Stomach (tissue), 9 donors: ENCODE data around the gene BICD1. TPM values are rescaled to one million over a fixed set of nuclear protein-coding genes. Genes with fewer than 3 reads are reported as not detected.
A peak's percentile ranks its signal among the peaks of the same experiment; 100 is the strongest.

Source experiments
- DNase-seq, 2 donors: peaks; one replicate each; pipeline versions ENCODE4 v3.0.0 to v3.0.0-alpha.2; 2013 to 2019
- H3K27ac ChIP-seq, 5 donors: fragments of 200-600 bp in 4 of 5; sonication (generic) in 4 of 5; one replicate each; pipeline ENCODE4 v1.5.1; 2013 to 2019; ENCODE audit warnings: mild to moderate bottlenecking in 1 of 5, moderate library complexity in 1 of 5
- H3K27me3 ChIP-seq, 3 donors: fragments of 200-600 bp; sonication (generic); one replicate each; pipeline ENCODE4 v1.5.1; 2017 to 2019; ENCODE audit warnings: mixed run types in 1 of 3
- H3K36me3 ChIP-seq, 4 donors: fragments of 200-600 bp; sonication (generic); 1 replicate in 3 of 4; 2 replicates in 1 of 4; pipeline ENCODE4 v1.5.1; 2016 to 2019
- H3K4me1 ChIP-seq, 4 donors: fragments of 200-600 bp; sonication (generic); one replicate each; pipeline ENCODE4 v1.5.1; 2016 to 2019
- H3K4me3 ChIP-seq, 4 donors: fragments of 200-600 bp; sonication (generic) in 3 of 4; one replicate each; pipeline ENCODE4 v1.5.1; 2016 to 2019; ENCODE audit warnings: mild to moderate bottlenecking in 1 of 4
- H3K9me3 ChIP-seq, 4 donors: fragments of 200-600 bp; sonication (generic); one replicate each; pipeline ENCODE4 v1.5.1; 2016 to 2019
- EP300 ChIP-seq: sonication (generic); formaldehyde crosslinking; IDR thresholded peaks from one replicate; pipeline ENCODE4 v1.6.1; 2017; ENCODE audit warnings: antibody characterized with exemption
- POLR2A ChIP-seq, 4 donors: fragments of 450-650 bp; IDR thresholded peaks; one replicate each; pipeline ENCODE4 v1.6.1; 2016; ENCODE audit warnings: antibody characterized with exemption in 4 of 4, control low read depth in 2 of 4, mild to moderate bottlenecking in 1 of 4, moderate library complexity in 1 of 4
- POLR2AphosphoS5 ChIP-seq, 3 donors: sonication (generic); formaldehyde crosslinking; IDR thresholded peaks; one replicate each; pipeline ENCODE4 v1.6.1; 2016; ENCODE audit warnings: antibody characterized with exemption in 3 of 3
- WGBS, 5 donors: extraction: QIAGEN DNeasy Blood & Tissue Kit in 3 of 5; methylation state at CpG; one replicate each; pipeline versions ENCODE4 v1.1.5 to v1.1.7; 2013 to 2018; 5-methylcytosine and 5-hydroxymethylcytosine counted together
- intact Hi-C: fragments of 100-400 bp; cut with DNase I; formaldehyde crosslinking; loops from one replicate; pipeline ENCODE4 v1.15.1; 2023; ENCODE audit warnings: low total_unique reads
- polyA plus RNA-seq, 3 donors: library from polyadenylated mRNA; stranded (reverse); fragments of 200-250 nt; gene quantifications; one replicate each; pipeline ENCODE4 v1.2.3, GENCODE V29; 2013
- total RNA-seq, 5 donors: library from RNA; depleted of rRNA; stranded (reverse); fragments of >200 nt; gene quantifications; one replicate each; pipeline versions ENCODE4 v1.1.0 to v1.2.3, GENCODE V29; 2014 to 2016
- TF ChIP-seq, protein P1 (sequence below), 7 experiments: fragments of 450-650 bp in 4 of 7; fragments of 200-600 bp in 3 of 7; sonication (generic) in 3 of 7; IDR thresholded peaks; one replicate each; pipeline ENCODE4 v1.5.1; 2016 to 2019; ENCODE audit warnings: antibody characterized with exemption in 7 of 7, control low read depth in 2 of 7, mild to moderate bottlenecking in 1 of 7
- donor health status: healthy with polysubstance abuse.
- donor health status: Bipolar disorder and iron deficiency.
- donor health status: healthy.

The BICD1 gene
- total and polyA plus RNA-seq, 8 donors = 1.6 to 17.3 (median 2.1) TPM

DNA sequence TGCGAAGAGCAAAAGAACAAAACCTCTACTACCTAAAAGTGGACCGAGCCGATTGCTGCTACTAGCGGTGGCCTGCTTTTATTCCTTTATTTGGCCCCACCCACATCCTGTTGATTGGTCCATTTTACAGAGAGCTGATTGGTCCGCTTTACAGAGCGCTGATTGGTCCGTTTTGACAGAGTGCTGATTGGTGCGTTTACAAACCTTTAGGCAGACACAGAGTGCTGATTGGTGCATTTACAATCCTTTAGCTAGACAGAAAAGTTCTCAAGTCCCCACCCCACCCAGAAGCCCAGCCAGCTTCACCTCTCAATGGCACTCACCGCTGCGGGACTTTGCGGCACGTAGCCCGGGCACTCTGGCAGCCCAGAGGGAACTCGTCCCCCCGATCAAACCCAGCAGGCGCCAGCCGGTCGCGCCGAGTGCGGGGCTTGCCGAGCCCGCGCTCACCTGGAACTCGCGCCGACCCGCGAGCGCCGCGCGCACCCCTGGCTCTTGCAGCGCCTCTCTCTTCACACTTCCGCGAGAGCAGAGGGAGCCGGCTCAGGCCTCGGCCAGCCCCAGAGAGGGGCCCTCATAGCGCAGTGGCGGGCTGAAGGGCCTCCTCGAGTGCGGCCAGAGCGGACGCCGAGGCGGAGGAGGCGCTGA, 284.0 kb downstream of the BICD1 start:
- TF ChIP-seq POLR2AphosphoS5 (IDR thresholded peaks at IDR 0.05) (peak in 1 of 3 donors; percentile 27), EP300 (no peak), POLR2A (IDR thresholded peaks at IDR 0.05) (no peak)
- TF ChIP-seq, protein P1, sequence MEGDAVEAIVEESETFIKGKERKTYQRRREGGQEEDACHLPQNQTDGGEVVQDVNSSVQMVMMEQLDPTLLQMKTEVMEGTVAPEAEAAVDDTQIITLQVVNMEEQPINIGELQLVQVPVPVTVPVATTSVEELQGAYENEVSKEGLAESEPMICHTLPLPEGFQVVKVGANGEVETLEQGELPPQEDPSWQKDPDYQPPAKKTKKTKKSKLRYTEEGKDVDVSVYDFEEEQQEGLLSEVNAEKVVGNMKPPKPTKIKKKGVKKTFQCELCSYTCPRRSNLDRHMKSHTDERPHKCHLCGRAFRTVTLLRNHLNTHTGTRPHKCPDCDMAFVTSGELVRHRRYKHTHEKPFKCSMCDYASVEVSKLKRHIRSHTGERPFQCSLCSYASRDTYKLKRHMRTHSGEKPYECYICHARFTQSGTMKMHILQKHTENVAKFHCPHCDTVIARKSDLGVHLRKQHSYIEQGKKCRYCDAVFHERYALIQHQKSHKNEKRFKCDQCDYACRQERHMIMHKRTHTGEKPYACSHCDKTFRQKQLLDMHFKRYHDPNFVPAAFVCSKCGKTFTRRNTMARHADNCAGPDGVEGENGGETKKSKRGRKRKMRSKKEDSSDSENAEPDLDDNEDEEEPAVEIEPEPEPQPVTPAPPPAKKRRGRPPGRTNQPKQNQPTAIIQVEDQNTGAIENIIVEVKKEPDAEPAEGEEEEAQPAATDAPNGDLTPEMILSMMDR (IDR thresholded peaks at IDR 0.05) = no peak
- Histone ChIP-seq H3K9me3 (no peaks in the 10 kb centered on the region), H3K27ac (peak overlapping the region in 3 of 5 donors; percentile 16 to 61 (median 23)), H3K27me3 (peaks cover 0 to 5% (median 0%) of the 10 kb centered on the region in 3 donors), H3K4me3 (peak overlapping the region; percentile 34 to 48 (median 40)), H3K4me1 (peaks cover 0 to 6% (median 0%) of the 10 kb centered on the region in 4 donors), H3K36me3 (no peaks in the 10 kb centered on the region)
- peak; percentile 57 to 84 for DNase-seq
- intact Hi-C loops = no loop called here
- 28 to 51% (median 36%) methylated on average over 22 to 47 of the region's 47 CpGs for WGBS, 5 donors

DNA sequence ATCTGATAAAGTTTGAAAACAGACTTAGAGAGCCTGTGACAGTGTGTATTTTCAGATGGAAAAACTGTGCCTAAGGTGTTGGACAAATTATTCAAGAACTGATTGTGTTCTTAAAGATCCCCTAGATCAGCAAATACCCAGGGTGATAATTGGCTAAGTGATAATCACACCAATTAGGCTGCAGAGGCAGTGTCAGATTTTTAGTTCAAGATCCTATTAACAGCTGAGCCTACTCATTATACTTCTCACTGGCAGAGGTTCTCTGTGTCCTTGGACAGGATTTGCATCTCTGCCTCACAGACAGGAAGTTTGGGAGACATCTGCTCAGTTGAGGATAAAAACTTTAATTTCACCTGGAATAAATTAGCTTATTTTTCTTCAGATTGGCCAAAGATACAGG, 288.4 kb downstream of the BICD1 start:
- no peaks in the 10 kb centered on the region for H3K9me3 ChIP-seq
- H3K27me3 ChIP-seq = peaks cover 0 to 11% (median 5%) of the 10 kb centered on the region in 3 donors
- no peak overlapping the region for H3K27ac ChIP-seq
- intact Hi-C loops = no loop called here
- no peak for DNase-seq
- TF ChIP-seq EP300 (no peak), POLR2A (IDR thresholded peaks at IDR 0.05) (no peak), POLR2AphosphoS5 (IDR thresholded peaks at IDR 0.05) (no peak)
- TF ChIP-seq, protein P1 (IDR thresholded peaks at IDR 0.05) = no peak
- H3K36me3 ChIP-seq = no peaks in the 10 kb centered on the region
- H3K4me3 ChIP-seq = no peak overlapping the region
- peaks cover 4 to 23% (median 15%) of the 10 kb centered on the region in 4 donors for H3K4me1 ChIP-seq

DNA sequence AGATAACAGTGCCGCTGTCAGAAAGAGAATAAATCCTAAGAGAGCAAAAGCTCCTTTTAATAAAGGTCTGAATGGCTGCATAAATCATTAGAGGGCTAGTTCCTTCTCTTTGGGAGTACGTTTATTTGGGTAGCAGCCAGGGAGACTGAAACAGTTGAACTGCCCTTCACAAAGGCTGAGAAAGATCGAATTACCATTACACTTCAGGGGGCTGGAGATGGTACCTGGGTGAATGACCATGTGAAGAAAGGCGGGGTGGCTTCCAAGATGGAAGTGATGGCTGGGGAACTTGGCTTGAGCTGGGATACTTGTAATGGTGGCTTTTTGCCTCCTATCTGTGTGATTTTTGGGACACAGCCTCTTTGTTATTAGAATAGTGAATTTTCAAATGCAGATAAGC, 291.0 kb downstream of the BICD1 start:
- intact Hi-C loops = no loop called here
- TF ChIP-seq, protein P1 (IDR thresholded peaks at IDR 0.05) = no peak
- TF ChIP-seq POLR2A (IDR thresholded peaks at IDR 0.05) (no peak), POLR2AphosphoS5 (IDR thresholded peaks at IDR 0.05) (no peak), EP300 (no peak)
- 47 to 59% (median 53%) methylated on average over 4 of the region's 4 CpGs for WGBS, 5 donors
- DNase-seq = peak in 1 of 2 donors; percentile 9
- Histone ChIP-seq H3K27me3 (peaks cover 0 to 15% (median 5%) of the 10 kb centered on the region in 3 donors), H3K27ac (peak overlapping the region in 3 of 5 donors; percentile 49 to 93 (median 91)), H3K36me3 (no peaks in the 10 kb centered on the region), H3K4me3 (no peak overlapping the region), H3K4me1 (peaks cover 4 to 30% (median 20%) of the 10 kb centered on the region in 4 donors), H3K9me3 (no peaks in the 10 kb centered on the region)

DNA sequence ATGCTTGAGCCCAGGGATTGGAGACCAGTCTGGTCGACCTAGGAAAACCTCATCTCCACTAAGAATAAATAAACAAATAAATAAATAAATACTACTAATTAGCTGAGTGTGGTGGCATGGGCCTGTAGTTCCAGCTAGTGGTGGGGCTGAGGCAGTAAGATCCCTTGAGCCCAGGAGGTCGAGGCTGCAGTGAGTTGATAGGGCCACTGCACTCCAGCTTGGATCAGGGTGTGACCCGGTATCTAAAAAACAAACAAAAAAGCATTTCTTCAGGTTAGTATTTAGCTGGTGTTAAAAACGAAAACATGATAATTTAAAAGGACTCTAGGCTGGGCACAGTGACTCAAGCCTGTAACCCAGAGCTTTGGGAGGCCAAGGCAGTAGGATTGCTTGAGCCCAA, 291.5 kb downstream of the BICD1 start:
- Histone ChIP-seq H3K4me3 (no peak overlapping the region), H3K9me3 (no peaks in the 10 kb centered on the region), H3K27ac (peak overlapping the region; percentile 91 to 98 (median 93)), H3K4me1 (peaks cover 4 to 35% (median 23%) of the 10 kb centered on the region in 4 donors), H3K36me3 (no peaks in the 10 kb centered on the region), H3K27me3 (peaks cover 0 to 15% (median 5%) of the 10 kb centered on the region in 3 donors)
- TF ChIP-seq, protein P1 (IDR thresholded peaks at IDR 0.05) = no peak
- TF ChIP-seq POLR2AphosphoS5 (IDR thresholded peaks at IDR 0.05) (no peak), POLR2A (IDR thresholded peaks at IDR 0.05) (no peak), EP300 (no peak)
- WGBS, 5 donors = 52 to 71% (median 64%) methylated on average over 4 of the region's 4 CpGs
- intact Hi-C loops = no loop called here
- DNase-seq = peak in 1 of 2 donors; percentile 33
